Skeletal muscle satellite cell (primary cell): ENCODE measurements around the gene QSOX1.

Source experiments
- H3K27me3 ChIP-seq: 2 replicates; pipeline ENCODE4 v1.7.0; 2013; ENCODE audit warnings: low read length; ENCODE audit not compliant: control insufficient read depth, insufficient read depth
- H3K36me3 ChIP-seq: 2 replicates; pipeline ENCODE4 v1.7.0; 2013; ENCODE audit warnings: mild to moderate bottlenecking, control low read depth, low read length; ENCODE audit not compliant: insufficient read depth
- H3K4me1 ChIP-seq: 2 replicates; pipeline ENCODE4 v1.7.0; 2013; ENCODE audit warnings: low read length; ENCODE audit not compliant: control insufficient read depth, insufficient read depth
- H3K4me2 ChIP-seq: 2 replicates; pipeline ENCODE4 v1.7.0; 2013; ENCODE audit warnings: mild to moderate bottlenecking, low read length
- H3K4me3 ChIP-seq: 2 replicates; pipeline ENCODE4 v1.7.0; 2013; ENCODE audit warnings: low read length
- H3K9ac ChIP-seq: 2 replicates; pipeline ENCODE4 v1.7.0; 2013; ENCODE audit warnings: mild to moderate bottlenecking, low read depth, low read length, moderate library complexity
- H3K9me3 ChIP-seq: replicated peaks from 2 replicates; pipeline ENCODE4 v1.7.0; 2013; ENCODE audit warnings: mild to moderate bottlenecking, control low read depth, low read length

Gene QSOX1

DNA sequence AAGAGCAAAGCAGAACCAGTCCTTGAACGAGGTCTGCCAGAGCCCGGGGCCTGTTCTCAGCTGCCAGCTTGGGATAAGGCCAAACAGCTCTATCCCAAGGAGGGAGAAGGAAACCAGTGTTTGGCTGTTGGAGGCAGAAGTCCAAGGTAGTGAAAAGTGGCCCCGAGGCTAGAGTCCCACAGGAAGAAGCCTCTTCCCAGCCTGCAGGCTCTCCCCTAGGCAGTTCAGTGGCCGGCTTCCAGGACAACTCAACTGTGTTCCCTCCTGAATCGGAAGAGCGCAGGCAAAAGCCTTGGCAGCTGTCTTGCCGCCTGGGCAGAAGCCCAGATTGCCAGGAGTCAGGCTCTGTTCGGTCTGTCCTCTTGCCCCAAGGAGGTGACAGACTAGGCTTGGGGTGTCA lies 19.3 kb downstream of the QSOX1 start:
- H3K4me2 ChIP-seq: no peak overlapping the region
- H3K36me3 ChIP-seq: peaks cover 30% of the 10 kb centered on the region
- no peaks in the 10 kb centered on the region for H3K9me3 ChIP-seq
- no peaks in the 10 kb centered on the region for H3K27me3 ChIP-seq
- no peak overlapping the region for H3K4me3 ChIP-seq
- peaks cover 11% of the 10 kb centered on the region for H3K4me1 ChIP-seq
- no peak overlapping the region for H3K9ac ChIP-seq

DNA sequence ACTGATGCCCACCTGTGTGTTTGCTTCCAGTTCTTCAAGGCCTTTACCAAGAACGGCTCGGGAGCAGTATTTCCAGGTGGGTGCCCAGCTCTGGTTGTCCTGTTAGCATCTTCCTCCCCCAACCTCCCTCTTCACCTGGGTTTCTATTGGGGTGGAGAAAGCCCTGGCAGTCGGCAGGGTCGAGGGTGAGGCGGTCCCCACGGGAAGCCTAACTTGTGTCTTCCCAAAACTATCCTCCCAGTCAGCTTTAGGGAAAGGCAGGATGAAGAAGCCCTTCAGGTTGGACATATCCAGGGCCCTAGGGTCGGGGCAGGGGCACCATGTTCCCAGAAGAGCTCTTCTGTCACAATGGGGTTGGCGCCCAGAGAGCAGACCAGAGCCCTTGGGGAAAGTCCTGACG lies 20.6 kb downstream of the QSOX1 start:
- Histone ChIP-seq H3K4me3 (no peak overlapping the region), H3K4me1 (peaks cover 11% of the 10 kb centered on the region), H3K9me3 (no peaks in the 10 kb centered on the region), H3K36me3 (peaks cover 30% of the 10 kb centered on the region), H3K4me2 (no peak overlapping the region), H3K9ac (no peak overlapping the region), H3K27me3 (no peaks in the 10 kb centered on the region)

DNA sequence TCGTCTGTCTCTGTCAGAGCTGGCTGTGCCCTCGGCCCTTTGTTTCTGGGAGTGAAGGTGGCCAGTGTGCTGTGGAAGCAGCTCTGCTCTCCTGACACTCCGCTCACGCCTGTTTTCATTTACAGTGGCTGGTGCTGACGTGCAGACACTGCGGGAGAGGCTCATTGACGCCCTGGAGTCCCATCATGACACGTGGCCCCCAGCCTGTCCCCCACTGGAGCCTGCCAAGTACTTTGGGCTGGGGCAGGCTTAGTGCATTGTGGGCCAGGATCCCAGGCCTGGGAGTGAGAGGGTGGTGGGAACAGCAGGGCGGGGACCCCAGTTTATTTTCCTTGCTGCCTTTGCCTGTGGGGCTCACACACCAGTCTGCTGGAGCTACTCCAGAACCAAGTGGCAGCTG lies 21.1 kb downstream of the QSOX1 start:
- Histone ChIP-seq H3K4me3 (no peak overlapping the region), H3K4me2 (no peak overlapping the region), H3K36me3 (peaks cover 27% of the 10 kb centered on the region)

DNA sequence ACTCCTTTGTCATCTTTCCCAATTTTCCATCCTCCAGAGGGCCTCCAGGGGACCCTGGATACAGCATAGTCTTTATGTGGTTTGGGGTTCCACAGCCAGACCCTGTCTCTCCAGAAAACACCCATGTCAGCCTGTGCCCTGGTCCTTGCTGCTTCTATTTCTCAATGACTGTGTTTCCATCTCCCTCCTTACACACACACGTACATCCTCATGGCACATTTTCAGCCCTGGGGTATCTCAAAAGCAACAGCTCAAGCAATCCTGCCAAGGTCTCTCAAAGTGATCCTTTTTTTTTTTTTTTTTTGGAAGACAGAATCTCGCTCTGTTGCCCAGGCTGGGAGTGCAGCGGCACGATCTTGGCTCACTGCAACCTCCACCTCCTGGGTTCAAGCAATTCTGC lies 22.3 kb downstream of the QSOX1 start:
- no peaks in the 10 kb centered on the region for H3K27me3 ChIP-seq
- H3K4me3 ChIP-seq: no peak overlapping the region
- H3K36me3 ChIP-seq: peaks cover 33% of the 10 kb centered on the region

More for the DNA sequence above, 21.1 kb downstream of the QSOX1 start:
- no peak overlapping the region for H3K9ac ChIP-seq
- H3K27me3 ChIP-seq: no peaks in the 10 kb centered on the region
- H3K4me1 ChIP-seq: peaks cover 11% of the 10 kb centered on the region
- no peaks in the 10 kb centered on the region for H3K9me3 ChIP-seq

DNA sequence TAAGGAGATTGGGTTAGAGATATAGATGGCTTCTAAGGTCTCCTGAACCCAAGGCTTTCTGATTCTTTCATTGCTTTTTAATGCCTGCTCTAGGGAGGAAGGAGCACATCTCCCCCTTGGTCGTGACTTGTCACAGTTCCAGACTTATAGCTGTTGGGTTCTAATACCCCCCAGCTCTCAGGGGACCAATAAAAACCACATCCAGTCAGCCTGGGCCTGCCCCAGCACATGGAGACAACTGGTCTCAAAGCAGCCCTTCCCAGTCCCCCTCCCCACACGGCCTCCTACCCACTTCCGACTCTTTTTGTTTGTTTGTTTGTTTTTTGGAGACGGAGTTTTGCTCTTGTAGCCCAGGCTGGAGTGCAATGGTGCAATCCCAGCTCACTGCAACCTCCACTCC lies 23.3 kb downstream of the QSOX1 start:
- no peak overlapping the region for H3K4me3 ChIP-seq
- peaks cover 43% of the 10 kb centered on the region for H3K36me3 ChIP-seq
- H3K4me2 ChIP-seq: no peak overlapping the region
- no peaks in the 10 kb centered on the region for H3K9me3 ChIP-seq
- no peaks in the 10 kb centered on the region for H3K27me3 ChIP-seq
- H3K4me1 ChIP-seq: peaks cover 11% of the 10 kb centered on the region
- no peak overlapping the region for H3K9ac ChIP-seq

More for the DNA sequence above, 22.3 kb downstream of the QSOX1 start:
- Histone ChIP-seq H3K4me1 (peaks cover 11% of the 10 kb centered on the region), H3K9ac (no peak overlapping the region), H3K4me2 (no peak overlapping the region), H3K9me3 (no peaks in the 10 kb centered on the region)

DNA sequence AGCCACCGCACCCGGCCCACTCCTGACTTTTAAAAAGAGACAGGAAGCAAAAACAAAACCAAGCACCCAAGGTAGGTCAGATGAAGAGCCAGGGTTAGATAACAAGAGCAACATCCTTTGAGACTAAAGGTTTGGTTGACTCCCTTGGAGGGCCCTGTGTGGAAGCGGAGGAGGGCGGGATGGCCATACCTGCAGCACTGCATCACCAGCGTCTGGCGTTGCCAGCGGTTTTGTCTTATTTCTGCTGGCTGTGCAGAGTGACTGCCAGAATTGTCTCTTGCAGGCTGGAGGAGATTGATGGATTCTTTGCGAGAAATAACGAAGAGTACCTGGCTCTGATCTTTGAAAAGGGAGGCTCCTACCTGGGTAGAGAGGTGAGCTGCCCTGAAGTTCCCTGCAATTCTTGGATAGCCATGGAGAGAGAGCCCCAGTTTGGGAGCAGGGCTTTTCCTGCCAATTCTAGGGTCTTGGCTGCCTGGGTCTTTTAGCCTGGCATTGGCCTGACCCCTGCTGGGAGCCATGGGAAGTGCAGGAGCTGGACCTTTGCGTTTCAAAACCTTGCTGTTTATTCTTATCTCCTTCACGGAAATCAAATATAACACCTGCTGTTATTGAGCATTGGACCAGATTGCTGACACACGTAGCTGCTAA lies 24.0 kb downstream of the QSOX1 start:
- H3K4me1 ChIP-seq: peaks cover 8% of the 10 kb centered on the region
- H3K9ac ChIP-seq: no peak overlapping the region
- no peaks in the 10 kb centered on the region for H3K9me3 ChIP-seq
- no peak overlapping the region for H3K4me2 ChIP-seq
- peaks cover 50% of the 10 kb centered on the region for H3K36me3 ChIP-seq
- H3K4me3 ChIP-seq: no peak overlapping the region
- no peaks in the 10 kb centered on the region for H3K27me3 ChIP-seq

DNA sequence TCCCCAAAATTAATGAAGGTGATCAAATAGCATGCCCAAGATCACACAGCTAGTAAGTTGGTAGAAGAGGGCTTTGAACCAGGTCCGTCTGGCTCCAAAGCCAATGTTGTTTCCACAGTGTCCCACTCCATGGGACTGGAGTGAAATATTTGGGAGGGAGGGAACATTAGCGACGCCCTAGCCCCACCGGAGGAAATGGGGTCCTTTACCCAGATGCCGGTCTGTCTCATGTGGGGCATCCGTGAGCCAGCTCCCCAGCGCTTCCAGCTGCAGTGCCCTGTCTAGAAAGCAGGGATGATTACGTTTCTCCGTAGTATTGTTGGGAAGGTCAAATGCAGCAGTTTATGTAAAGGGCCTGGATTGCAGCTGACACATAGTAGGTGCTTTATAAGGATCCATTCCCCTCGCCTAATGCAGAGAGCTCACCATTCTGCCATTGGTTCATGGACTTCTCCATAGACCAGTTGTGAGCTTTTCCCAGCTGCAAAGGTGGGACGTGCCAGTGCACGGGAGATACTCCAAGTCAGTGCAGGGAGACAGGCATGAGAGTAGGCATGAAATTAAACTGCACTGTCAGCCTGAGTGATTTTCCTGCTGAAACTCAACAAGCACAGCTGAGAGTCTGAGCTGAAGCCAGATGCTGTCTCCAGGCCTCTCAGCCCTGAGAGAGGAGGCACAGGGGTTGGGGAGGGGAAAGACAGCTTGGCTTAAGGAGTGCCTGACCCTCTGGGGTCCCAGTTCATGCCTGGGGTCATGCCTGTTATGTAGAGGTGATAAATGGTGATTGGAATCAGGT lies 24.7 kb downstream of the QSOX1 start:
- Histone ChIP-seq H3K4me2 (no peak overlapping the region), H3K9ac (no peak overlapping the region)

DNA sequence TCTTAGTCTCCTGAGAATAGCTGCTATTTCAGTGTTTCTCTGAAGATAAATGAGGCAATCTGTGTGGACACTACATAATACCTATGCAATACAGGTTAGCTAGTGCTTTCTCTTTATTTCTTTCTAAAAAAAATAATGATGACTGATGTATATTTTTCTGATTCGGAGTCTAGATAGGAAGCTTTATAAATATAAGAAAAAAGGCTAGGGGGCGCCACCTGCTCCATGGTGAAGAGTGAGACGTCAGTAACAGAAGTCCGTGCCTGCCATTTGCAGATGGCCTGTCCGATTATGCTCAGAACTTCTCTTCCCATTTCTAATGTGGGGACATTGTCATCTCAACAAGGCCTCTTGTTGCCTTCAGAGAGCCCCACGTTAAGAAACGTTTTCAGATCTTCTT lies 26.4 kb downstream of the QSOX1 start:
- no peak overlapping the region for H3K4me2 ChIP-seq
- no peaks in the 10 kb centered on the region for H3K9me3 ChIP-seq
- no peak overlapping the region for H3K9ac ChIP-seq
- H3K36me3 ChIP-seq: peaks cover 62% of the 10 kb centered on the region
- no peaks in the 10 kb centered on the region for H3K4me1 ChIP-seq
- no peak overlapping the region for H3K4me3 ChIP-seq
- H3K27me3 ChIP-seq: no peaks in the 10 kb centered on the region

More for the DNA sequence above, 24.7 kb downstream of the QSOX1 start:
- Histone ChIP-seq H3K27me3 (no peaks in the 10 kb centered on the region), H3K4me3 (no peak overlapping the region), H3K9me3 (no peaks in the 10 kb centered on the region), H3K36me3 (peaks cover 54% of the 10 kb centered on the region), H3K4me1 (peaks cover under 1% of the 10 kb centered on the region)

DNA sequence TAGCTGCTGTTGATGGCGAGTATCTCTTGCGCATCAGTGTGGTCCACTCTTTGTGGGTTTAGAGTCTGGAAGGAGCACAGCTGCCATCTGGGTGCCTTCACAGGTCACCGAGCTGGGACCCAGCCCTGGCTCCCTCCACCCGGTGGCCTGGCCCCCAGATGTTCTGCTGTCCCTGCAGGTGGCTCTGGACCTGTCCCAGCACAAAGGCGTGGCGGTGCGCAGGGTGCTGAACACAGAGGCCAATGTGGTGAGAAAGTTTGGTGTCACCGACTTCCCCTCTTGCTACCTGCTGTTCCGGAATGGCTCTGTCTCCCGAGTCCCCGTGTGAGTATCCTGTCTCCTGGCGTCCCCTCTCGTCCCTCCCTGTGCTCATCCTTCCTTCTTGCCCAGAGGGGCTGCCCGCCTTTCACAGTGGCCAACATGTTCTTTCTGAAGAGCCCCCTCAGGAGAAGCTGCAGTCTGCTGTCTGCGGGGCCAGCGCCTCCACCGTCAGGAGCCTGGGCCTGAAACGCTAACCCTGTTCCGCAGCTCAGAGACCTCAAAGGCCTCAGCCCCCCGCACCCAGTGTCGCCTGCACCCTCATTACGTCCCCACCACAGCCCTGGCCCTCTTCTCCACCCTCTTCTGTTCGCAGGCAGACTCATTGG lies 27.4 kb downstream of the QSOX1 start:
- H3K4me3 ChIP-seq: no peak overlapping the region
- no peak overlapping the region for H3K4me2 ChIP-seq
- H3K36me3 ChIP-seq: peaks cover 69% of the 10 kb centered on the region
- H3K9me3 ChIP-seq: no peaks in the 10 kb centered on the region
- H3K27me3 ChIP-seq: no peaks in the 10 kb centered on the region
- no peaks in the 10 kb centered on the region for H3K4me1 ChIP-seq
- H3K9ac ChIP-seq: no peak overlapping the region

DNA sequence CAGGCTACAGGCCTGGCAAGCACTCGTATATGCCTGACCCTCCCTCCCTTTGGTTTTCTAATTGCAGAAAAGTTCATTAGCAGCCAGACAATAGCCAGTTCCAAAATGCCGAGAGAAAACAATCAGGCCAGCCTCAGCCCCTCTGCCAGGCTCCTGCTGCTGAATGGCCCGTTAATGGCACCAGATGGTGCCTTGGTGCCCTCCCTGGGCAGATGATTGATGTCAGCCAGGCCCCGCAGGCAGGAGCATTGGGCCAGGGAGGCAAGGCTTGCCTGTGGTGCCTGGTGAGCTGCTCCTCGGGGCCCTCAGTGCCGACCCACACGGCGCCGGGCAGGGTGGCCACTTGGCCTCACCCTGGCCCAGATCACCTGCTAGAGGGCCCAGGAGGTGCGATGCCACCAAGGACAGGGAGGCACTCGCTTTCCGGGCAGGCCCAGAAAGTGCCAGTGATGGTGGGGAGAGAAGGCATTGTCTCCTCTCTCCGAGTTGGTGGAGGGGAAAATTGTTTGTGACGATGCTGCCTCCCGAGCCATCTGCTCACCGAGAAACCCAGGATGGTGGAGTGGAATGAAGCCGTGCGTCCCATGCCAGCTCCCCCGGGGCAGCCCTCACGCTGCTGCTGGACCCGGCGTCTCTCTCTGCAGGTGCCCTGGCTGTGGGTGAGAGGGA lies 28.1 kb downstream of the QSOX1 start:
- Histone ChIP-seq H3K4me2 (no peak overlapping the region), H3K36me3 (peaks cover 71% of the 10 kb centered on the region), H3K27me3 (no peaks in the 10 kb centered on the region), H3K9me3 (no peaks in the 10 kb centered on the region), H3K9ac (no peak overlapping the region), H3K4me1 (no peaks in the 10 kb centered on the region), H3K4me3 (no peak overlapping the region)

DNA sequence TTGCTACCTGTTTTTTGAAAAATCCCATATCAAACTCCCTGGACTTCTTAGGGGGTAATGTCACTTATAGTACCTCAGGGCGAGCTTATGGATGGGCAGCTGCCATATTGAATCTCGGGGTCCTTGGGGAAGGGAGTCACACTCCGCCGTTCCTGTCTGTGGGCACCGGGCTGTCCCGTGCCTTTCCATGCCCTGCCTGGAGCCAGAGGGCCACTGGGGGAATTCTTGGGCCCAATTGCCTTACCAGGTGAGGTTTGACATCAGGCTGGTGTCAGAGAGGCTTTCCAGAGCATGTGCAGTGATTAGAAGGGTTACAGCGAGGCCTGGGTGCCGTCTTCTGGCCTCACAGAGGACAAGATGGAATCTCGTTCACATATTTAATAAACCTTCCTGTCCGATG lies 28.8 kb downstream of the QSOX1 start:
- H3K36me3 ChIP-seq: peaks cover 73% of the 10 kb centered on the region

More for the DNA sequence above, 28.8 kb downstream of the QSOX1 start:
- Histone ChIP-seq H3K4me1 (no peaks in the 10 kb centered on the region), H3K9ac (no peak overlapping the region), H3K9me3 (no peaks in the 10 kb centered on the region), H3K27me3 (no peaks in the 10 kb centered on the region), H3K4me2 (no peak overlapping the region), H3K4me3 (no peak overlapping the region)
